ENCODE results near the gene PKNOX2.

The PKNOX2 gene

GRCh38 chr11:125457814-125458343 lies 293.3 kb downstream of the PKNOX2 start:
- DNase-seq, result no peak

DNA sequence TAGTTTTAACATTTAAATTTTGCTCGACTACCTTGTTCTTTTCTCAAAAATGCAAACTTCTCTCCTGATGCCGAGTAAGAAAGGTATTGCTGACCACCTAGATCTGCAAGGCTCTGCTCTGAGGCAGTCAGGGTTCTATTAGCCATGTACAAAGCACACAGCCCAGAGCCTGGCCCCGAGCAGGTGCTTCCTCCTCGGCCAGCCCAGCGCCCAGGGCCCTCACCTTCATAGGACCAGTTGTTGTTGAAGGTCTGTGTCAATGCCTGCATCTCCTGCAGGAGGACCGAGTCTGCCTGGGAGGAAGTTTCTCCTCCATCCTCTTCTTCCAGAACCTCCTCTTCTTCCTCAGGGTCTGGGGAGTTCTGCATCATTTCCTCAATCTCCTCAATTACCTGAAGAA lies 295.7 kb downstream of the PKNOX2 start:
- no peak for DNase-seq

- no peak for DNase-seq
Measured at GRCh38 chr11:125463590-125464269, 299.2 kb downstream of the PKNOX2 start.

DNA sequence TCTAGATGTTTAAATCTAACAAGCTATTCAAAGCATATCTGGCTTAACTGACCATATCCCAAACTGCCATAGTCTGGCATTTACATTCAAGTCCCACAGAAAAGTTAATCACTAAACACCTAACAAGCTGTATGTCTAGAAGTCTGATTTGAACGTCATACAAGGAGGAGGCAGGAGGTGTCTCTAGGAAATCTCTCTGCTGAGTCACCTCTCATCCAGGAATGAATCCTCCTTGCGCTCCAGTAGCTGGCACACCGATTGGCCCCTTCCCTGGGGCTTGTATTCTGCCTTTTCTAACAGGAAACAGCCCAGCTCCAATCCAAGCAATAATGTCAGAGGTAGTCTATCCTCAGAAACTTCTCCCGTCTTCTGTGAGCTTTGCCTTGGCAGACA lies 299.7 kb downstream of the PKNOX2 start:
- DNase-seq, result no peak

- no peak for DNase-seq
Measured at GRCh38 chr11:125464666-125465065, 300.1 kb downstream of the PKNOX2 start.

DNA sequence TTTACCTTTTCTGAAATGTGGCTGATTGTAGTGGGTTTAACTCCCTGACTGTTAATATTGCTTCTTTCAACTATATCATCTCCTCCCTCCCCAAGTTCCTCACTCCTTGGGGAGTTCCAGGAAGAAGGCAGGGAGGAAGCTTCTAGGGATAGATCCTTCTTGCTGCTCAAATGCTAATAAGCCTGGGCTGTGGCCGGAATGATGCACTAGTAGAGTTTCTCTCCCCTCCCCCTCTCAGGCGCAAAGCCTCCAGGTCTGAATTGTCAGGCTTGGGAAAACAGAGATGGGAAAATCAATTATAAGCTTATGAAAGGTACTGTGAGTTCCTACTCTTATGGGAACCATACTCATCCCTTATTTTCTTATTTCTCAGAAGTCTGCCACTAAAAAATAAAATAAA lies 300.7 kb downstream of the PKNOX2 start:
- no peak for DNase-seq

GRCh38 chr11:125465701-125466100 lies 301.1 kb downstream of the PKNOX2 start:
- DNase-seq, result no peak

GRCh38 chr11:125468025-125468424 lies 303.5 kb downstream of the PKNOX2 start:
- DNase-seq, result no peak

DNA sequence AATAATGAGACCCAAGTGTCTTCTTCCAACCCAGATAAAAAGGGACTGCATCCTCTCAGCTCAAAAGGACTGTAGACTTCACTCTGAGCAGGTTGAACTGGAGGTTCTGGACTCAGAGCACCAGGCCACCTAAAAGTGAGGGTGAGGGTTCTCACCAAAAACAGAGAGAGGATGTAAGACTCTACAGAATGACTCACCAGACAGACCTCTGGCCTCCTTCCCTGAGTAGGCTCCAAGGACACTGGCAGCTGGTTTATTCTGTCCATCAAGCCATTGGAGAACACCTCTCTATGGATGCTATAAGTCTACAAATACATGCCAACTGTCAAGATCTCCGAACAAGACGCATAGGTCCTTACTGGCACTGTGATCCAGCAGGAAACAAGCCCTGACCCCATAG lies 304.3 kb downstream of the PKNOX2 start:
- no peak for DNase-seq

DNA sequence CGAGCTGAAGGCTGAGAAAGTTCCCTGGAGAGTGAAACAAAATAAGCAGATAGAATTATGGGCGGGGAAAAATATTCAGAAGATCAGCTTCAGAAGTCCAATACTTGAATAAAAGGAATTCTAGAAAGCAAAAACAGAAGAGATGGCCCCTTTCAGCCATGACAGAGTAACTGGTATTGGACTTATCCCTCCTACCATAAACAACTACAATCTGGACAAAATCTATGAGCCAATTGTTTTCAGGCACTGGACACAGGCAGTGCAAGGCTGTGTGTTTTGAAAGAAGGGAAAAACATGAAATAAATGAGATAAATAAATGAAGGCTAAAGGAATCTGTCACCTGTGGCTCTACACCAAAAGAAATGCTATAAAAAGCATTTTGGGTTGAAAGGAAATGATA lies 305.8 kb downstream of the PKNOX2 start:
- DNase-seq, result no peak

- no peak for DNase-seq
Measured at GRCh38 chr11:125476721-125477120, 312.2 kb downstream of the PKNOX2 start.

- no peak for DNase-seq
Measured at GRCh38 chr11:125479137-125479536, 314.6 kb downstream of the PKNOX2 start.

- no peak for DNase-seq
Measured at GRCh38 chr11:125481531-125481930, 317.0 kb downstream of the PKNOX2 start.

Measured in DMS153 (cell line).